Nephron progenitor cell (in vitro differentiated cells): ENCODE data around the gene ILF3.
A peak's percentile ranks its signal among the peaks of the same experiment; 100 is the strongest.

ENCODE experiments used
- DNase-seq: peaks from one replicate; pipeline ENCODE4 v3.0.0; 2021
- H3K27ac Mint-ChIP-seq: 2 replicates; pipeline ENCODE4 v1.8.0; 2021; ENCODE audit warnings: mild to moderate bottlenecking, moderate library complexity, mixed read lengths
- H3K27me3 Mint-ChIP-seq: 2 replicates; pipeline ENCODE4 v1.8.0; 2021; ENCODE audit warnings: mild to moderate bottlenecking, low read depth, mixed read lengths; ENCODE audit not compliant: poor library complexity
- H3K36me3 Mint-ChIP-seq: 2 replicates; pipeline ENCODE4 v1.8.0; 2021; ENCODE audit warnings: low read depth, mixed read lengths
- H3K4me1 Mint-ChIP-seq: 2 replicates; pipeline ENCODE4 v1.8.0; 2021; ENCODE audit warnings: mixed read lengths
- H3K4me3 Mint-ChIP-seq: 2 replicates; pipeline ENCODE4 v1.8.0; 2021; ENCODE audit warnings: mild to moderate bottlenecking, moderate library complexity, mixed read lengths
- H3K9me3 Mint-ChIP-seq: 2 replicates; pipeline ENCODE4 v1.8.0; 2021; ENCODE audit warnings: mild to moderate bottlenecking, moderate library complexity, mixed read lengths
- TF ChIP-seq, protein P1 (sequence below): fragments of 200-600 bp; sonication (generic); IDR thresholded peaks from 2 replicates; pipeline ENCODE4 v1.5.0; 2021; ENCODE audit warnings: antibody characterized with exemption

ILF3 gene

DNA sequence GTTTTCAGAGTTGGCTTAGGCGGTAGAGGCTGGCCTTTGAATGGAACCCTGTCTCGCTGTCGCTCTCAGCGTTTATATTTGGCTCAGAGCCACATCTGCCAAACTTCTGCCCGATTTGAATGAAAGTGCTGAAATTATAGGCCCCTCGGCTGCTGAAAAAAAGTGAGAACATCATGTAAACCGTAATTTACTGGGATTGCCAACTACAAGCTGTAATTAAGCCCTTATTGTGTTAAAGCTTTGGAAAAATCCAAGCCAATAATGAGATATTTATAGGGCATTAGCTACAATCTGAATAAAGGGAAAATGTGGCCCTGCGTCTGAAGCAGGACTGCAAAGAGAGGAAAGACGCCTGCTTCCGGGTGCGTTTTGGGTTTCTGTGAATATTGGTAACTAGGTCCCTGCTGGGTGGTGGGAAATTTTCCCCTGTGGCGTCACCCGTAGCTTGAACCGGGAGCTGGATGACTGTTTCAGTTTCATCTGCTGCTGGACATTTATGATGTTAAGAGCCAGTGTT lies 73.6 kb downstream of the ILF3 start:
- H3K27me3 Mint-ChIP-seq = no peaks in the 10 kb centered on the region
- H3K4me3 Mint-ChIP-seq = no peak overlapping the region
- H3K9me3 Mint-ChIP-seq = no peaks in the 10 kb centered on the region
- no peaks in the 10 kb centered on the region for H3K4me1 Mint-ChIP-seq
- TF ChIP-seq, protein P1, sequence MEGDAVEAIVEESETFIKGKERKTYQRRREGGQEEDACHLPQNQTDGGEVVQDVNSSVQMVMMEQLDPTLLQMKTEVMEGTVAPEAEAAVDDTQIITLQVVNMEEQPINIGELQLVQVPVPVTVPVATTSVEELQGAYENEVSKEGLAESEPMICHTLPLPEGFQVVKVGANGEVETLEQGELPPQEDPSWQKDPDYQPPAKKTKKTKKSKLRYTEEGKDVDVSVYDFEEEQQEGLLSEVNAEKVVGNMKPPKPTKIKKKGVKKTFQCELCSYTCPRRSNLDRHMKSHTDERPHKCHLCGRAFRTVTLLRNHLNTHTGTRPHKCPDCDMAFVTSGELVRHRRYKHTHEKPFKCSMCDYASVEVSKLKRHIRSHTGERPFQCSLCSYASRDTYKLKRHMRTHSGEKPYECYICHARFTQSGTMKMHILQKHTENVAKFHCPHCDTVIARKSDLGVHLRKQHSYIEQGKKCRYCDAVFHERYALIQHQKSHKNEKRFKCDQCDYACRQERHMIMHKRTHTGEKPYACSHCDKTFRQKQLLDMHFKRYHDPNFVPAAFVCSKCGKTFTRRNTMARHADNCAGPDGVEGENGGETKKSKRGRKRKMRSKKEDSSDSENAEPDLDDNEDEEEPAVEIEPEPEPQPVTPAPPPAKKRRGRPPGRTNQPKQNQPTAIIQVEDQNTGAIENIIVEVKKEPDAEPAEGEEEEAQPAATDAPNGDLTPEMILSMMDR = no peak
- H3K36me3 Mint-ChIP-seq = peaks cover 33% of the 10 kb centered on the region
- no peak overlapping the region for H3K27ac Mint-ChIP-seq
- DNase-seq = no peak

DNA sequence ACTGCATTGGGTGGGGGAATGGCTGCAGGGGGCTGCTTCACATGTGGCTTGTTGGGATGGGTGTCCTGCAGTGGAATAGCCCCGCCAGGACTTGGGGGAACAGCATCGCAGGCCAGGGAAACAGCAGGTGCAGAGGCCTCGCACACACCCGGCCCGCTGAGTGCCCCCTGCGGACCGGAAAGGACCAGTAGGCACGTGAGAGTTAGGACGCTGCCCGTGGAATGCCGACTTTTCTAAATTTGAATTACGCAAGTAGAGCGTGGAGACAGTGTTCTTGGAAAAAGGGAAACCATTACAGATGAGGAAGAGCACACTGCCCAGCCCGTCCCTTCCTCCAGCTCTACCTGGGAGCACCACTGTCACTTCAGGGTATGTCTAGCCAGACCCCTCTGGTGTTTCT lies 75.3 kb downstream of the ILF3 start:
- Mint-ChIP-seq H3K4me3 (no peak overlapping the region), H3K27me3 (no peaks in the 10 kb centered on the region), H3K9me3 (no peaks in the 10 kb centered on the region), H3K4me1 (no peaks in the 10 kb centered on the region), H3K36me3 (peaks cover 27% of the 10 kb centered on the region), H3K27ac (peak overlapping the region; percentile 42)
- TF ChIP-seq, protein P1 = no peak
- no peak for DNase-seq

- H3K4me3 Mint-ChIP-seq = no peak overlapping the region
- H3K9me3 Mint-ChIP-seq = no peaks in the 10 kb centered on the region
- H3K27me3 Mint-ChIP-seq = no peaks in the 10 kb centered on the region
- H3K27ac Mint-ChIP-seq = no peak overlapping the region
- TF ChIP-seq, protein P1 = no peak
- H3K36me3 Mint-ChIP-seq = peaks cover 22% of the 10 kb centered on the region
- no peaks in the 10 kb centered on the region for H3K4me1 Mint-ChIP-seq
- no peak for DNase-seq
These were observed 76.8 kb downstream of the ILF3 start for GRCh38 chr19:10730932-10731331.

DNA sequence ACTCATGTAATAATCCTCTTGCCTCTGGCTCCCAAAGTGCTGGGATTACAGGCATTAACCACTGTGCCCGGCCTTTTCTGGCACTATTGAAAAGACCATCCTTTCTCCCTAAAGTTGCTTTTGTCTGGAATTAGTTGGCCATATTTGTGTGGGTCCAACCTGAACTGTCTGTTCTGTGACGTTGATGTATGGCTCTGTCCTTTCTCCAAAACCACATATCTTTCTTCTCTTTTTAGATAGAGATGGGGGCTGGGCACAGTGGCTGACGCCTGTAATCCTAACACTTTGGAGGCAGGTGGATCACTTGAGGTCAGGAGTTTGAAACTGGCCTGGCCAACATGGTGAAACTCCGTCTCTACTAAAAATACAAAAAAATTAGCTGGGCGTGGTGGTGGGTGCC lies 81.6 kb downstream of the ILF3 start:
- no peak for DNase-seq
- H3K9me3 Mint-ChIP-seq = peaks cover 25% of the 10 kb centered on the region
- TF ChIP-seq, protein P1 = no peak
- no peak overlapping the region for H3K4me3 Mint-ChIP-seq
- H3K36me3 Mint-ChIP-seq = peaks cover 25% of the 10 kb centered on the region
- peak overlapping the region; percentile 85 for H3K27ac Mint-ChIP-seq
- no peaks in the 10 kb centered on the region for H3K4me1 Mint-ChIP-seq
- peaks cover 4% of the 10 kb centered on the region for H3K27me3 Mint-ChIP-seq

GRCh38 chr19:10736189-10736588 lies 82.0 kb downstream of the ILF3 start:
- Mint-ChIP-seq H3K9me3 (peaks cover 29% of the 10 kb centered on the region), H3K36me3 (peaks cover 29% of the 10 kb centered on the region), H3K4me3 (no peak overlapping the region), H3K27me3 (peaks cover 4% of the 10 kb centered on the region), H3K4me1 (no peaks in the 10 kb centered on the region), H3K27ac (peak overlapping the region; percentile 74)
- no peak for DNase-seq
- TF ChIP-seq, protein P1 = no peak

DNA sequence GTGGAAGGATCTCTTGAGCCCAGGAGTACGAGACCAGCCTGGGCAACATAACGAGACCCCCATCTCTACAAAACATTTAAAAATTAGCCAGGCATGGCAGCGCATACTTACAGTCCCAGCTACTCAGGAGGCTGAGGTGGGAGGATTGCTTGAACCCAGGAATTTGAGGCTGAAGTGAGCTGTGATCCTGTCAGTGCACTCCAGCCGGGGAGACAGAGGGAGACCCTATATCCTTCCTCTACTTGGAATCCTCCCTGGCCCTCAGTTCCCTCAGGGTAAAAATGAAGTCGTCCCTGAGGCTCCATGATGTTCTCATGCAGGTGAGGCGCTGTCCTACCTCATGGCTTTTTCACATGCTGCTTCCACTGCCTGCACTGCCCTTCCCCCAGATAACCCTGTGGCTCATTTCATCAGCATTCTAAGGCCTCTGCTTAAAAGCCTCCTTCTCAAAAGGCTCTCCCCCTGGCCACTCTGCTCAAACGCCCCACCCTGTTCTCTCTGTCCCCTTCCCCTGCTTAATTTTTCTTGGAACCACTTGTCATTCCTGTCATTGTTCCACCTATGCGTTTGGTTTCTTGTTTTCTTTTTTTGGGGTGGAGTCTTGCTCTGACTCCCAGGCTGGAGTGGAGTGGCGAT lies 82.9 kb downstream of the ILF3 start:
- DNase-seq = no peak
- peaks cover 4% of the 10 kb centered on the region for H3K27me3 Mint-ChIP-seq
- H3K36me3 Mint-ChIP-seq = peaks cover 36% of the 10 kb centered on the region
- peak overlapping the region; percentile 74 for H3K27ac Mint-ChIP-seq
- H3K4me1 Mint-ChIP-seq = no peaks in the 10 kb centered on the region
- H3K9me3 Mint-ChIP-seq = peaks cover 37% of the 10 kb centered on the region
- H3K4me3 Mint-ChIP-seq = no peak overlapping the region
- TF ChIP-seq, protein P1 = no peak
